ENCODE measurements around the gene TMC5.

- no peak for TF ChIP-seq CTCF (IDR thresholded peaks at IDR 0.05; ENCODE audit: low read depth, low read length, poor library complexity, severe bottlenecking)
- TF ChIP-seq EZH2phosphoT487 (IDR thresholded peaks at IDR 0.05; ENCODE audit: borderline replicate concordance, low read length), result no peak
These were observed 25.3 kb upstream of the TMC5 start for GRCh38 chr16:19392352-19392751.

Measured in DOHH2 (cell line).